GM06990 (cell line): Measurements from ENCODE around the gene ASB7.

Experiments
- DNase-seq: peaks from one replicate; pipeline ENCODE4 v3.0.0-alpha.2; 2011; ENCODE audit not compliant: insufficient read length; ENCODE audit errors: extremely low read depth
- H3K27me3 ChIP-seq: replicated peaks from 2 replicates; pipeline ENCODE4 v1.6.0; 2011; ENCODE audit warnings: low read length; ENCODE audit not compliant: control insufficient read depth, insufficient read depth
- H3K36me3 ChIP-seq: 2 replicates; pipeline ENCODE4 v1.5.1; 2011; ENCODE audit warnings: low read length; ENCODE audit not compliant: control insufficient read depth, insufficient read depth
- H3K4me3 ChIP-seq: replicated peaks from 2 replicates; pipeline ENCODE4 v1.5.1; 2011; ENCODE audit warnings: low read depth, mild to moderate bottlenecking, control low read depth, low read length
- CTCF ChIP-seq: IDR thresholded peaks from 2 replicates; pipeline ENCODE4 v1.5.1; 2011; ENCODE audit warnings: low read length, control low read depth, mild to moderate bottlenecking, inconsistent platforms; ENCODE audit not compliant: insufficient read depth, poor library complexity, severe bottlenecking

The ASB7 gene, protein sequence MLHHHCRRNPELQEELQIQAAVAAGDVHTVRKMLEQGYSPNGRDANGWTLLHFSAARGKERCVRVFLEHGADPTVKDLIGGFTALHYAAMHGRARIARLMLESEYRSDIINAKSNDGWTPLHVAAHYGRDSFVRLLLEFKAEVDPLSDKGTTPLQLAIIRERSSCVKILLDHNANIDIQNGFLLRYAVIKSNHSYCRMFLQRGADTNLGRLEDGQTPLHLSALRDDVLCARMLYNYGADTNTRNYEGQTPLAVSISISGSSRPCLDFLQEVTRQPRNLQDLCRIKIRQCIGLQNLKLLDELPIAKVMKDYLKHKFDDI

DNA sequence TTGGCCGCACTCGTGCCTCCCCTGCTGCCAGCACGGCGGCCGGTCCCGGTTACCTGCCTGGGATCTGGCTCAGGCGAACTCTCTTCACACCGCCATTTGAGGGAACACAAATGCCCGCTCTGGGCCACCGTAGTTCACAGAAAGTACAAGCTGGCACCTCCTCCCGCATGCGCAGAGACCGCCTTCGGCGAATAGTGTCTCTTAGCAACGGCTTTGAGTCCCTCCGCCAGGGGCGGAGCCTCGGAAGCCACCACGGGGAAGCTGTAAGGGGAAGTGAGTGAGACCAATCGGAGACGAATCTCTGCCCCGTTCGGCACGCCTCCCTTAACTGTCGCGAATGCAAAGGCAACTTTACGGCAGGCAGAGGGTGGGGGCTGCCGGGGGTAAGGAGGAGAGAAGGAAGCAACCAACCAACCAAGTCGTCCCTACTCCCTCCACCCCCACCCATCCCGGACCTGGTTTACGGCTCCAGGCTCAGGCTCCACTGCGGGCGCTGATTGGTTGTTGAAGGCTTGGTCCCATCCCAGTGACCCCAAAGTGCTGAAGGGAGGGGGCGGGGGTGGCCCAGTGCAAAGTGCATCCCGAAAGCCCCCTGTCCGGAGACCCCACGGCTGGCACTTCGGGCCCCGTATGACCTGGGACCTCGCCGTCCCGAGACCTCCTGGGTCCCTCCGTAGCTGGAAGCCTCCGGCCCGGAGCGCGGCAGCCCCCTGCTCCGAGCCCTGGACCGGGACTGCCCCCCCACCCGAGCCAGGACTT, at the start of gene ASB7, which contains the start of gene LINS1:
TSS of gene ASB7 (plus strand) at position 526 of the 759 bp plus-strand sequence. CDS start 9,628 bp downstream, outside the sequence.
TSS of gene LINS1 (minus strand) at position 121 of the 759 bp plus-strand sequence. CDS start 21,342 bp downstream, outside the sequence.
- H3K4me3 ChIP-seq = peak within 1 kb of the TSS; percentile 94
- no peak for TF ChIP-seq CTCF
- peak; percentile 97 for DNase-seq
- H3K36me3 ChIP-seq = no peaks in the 10 kb centered on the region
- no peaks in the 10 kb centered on the region for H3K27me3 ChIP-seq

GRCh38 chr15:100553468-100553867, 48.9 kb upstream of the ASB7 start:
- no peaks in the 10 kb centered on the region for H3K27me3 ChIP-seq
- H3K4me3 ChIP-seq = no peak overlapping the region
- no peak for DNase-seq
- TF ChIP-seq CTCF = no peak
- no peaks in the 10 kb centered on the region for H3K36me3 ChIP-seq

- no peak for DNase-seq
- no peak for TF ChIP-seq CTCF
- Histone ChIP-seq H3K4me3 (no peak overlapping the region), H3K36me3 (no peaks in the 10 kb centered on the region), H3K27me3 (no peaks in the 10 kb centered on the region)
Measured at GRCh38 chr15:100558771-100559254, 43.6 kb upstream of the ASB7 start.

GRCh38 chr15:100559330-100559729, 43.1 kb upstream of the ASB7 start:
- TF ChIP-seq CTCF = no peak
- no peak for DNase-seq

GRCh38 chr15:100560323-100560722, 42.1 kb upstream of the ASB7 start:
- Histone ChIP-seq H3K4me3 (no peak overlapping the region), H3K36me3 (no peaks in the 10 kb centered on the region), H3K27me3 (no peaks in the 10 kb centered on the region)
- no peak for DNase-seq
- no peak for TF ChIP-seq CTCF

More at GRCh38 chr15:100559330-100559729, 43.1 kb upstream of the ASB7 start:
- H3K36me3 ChIP-seq = no peaks in the 10 kb centered on the region
- no peak overlapping the region for H3K4me3 ChIP-seq
- no peaks in the 10 kb centered on the region for H3K27me3 ChIP-seq
